T follicular helper cell (primary cell): Measurements from ENCODE around the gene FABP3.

Experiments used
- DNase-seq: peaks from one replicate; pipeline ENCODE4 v3.0.0-alpha.2; 2020; ENCODE audit warnings: low read depth
- total RNA-seq, 2 experiments: gene quantifications; one replicate each; lab custom pipeline; 2026; lab: John Stamatoyannopoulos, UW

The FABP3 gene
- 0 reads per million in 2 experiments for total RNA-seq

DNA sequence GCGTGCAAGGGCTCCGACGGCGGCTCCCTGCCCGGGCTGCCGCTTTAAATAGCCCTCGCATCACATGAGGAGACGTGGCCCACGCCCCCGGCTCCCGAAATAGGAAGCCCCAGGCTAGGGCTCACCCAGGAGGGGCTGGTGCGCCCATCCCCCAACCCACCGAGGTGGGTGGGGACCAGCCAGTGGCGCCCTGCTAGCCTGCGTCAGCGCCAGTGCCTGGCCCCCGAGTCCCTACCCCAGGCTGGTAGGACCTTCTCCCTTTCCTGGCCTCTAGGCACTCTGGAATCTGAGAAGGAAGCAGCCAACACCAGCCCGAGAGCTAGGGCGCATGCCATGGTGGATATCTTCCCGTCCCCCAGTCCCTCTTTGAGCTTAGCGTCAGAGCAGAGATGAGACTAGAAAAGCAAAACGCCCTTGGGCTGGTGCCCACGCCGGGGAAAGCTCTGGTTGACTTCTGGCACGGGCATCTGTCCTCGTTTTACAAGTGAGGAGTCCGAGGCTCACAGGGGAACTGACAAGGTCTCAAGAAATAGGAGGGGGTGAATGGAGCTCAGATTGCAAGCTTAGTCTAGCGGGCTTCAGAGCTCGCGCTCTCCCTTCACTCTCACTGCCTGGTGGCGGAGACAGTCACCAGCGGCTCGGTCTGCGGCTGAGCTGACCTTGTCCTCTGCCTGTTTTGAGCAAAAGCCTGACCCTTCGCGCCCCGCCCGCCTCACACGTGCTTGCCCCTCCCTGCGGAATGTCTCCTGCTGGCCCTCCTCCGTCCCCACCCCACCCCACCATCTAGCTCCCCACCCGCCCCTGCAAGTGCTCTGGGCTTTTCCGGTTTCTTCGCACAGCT lies at the start of gene FABP3:
Gene FABP3, minus strand, starts transcription at position 21 of the 841 bp plus-strand sequence. CDS start 62 bp downstream, outside the sequence.
- DNase-seq, result no peak

- DNase-seq, result no peak
These were observed 48.6 kb upstream of the FABP3 start for GRCh38 chr1:31421371-31422040.

- DNase-seq, result no peak
These were observed 47.8 kb upstream of the FABP3 start for GRCh38 chr1:31420716-31421115.

GRCh38 chr1:31418626-31419323 lies 45.9 kb upstream of the FABP3 start:
- no peak for DNase-seq

DNA sequence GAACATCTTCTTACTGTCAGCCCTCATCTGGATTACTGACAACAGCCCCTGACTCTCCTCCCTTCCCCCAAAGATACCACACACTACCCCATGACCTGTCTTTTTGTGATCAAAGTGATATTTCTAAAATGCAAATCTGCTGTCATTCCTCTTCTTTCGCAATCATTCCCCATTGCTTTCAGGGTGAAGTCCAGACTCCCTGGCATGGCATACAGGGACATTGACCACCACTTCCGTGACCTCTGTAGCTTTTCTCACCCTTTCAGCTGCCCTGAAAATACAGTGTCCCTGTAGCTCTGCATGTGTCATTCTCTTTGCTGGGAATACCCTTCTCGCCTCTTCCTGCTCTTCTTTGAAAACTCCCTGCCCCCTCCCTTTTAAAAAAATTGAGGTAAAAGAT lies 44.3 kb upstream of the FABP3 start:
- no peak for DNase-seq

- DNase-seq, result no peak
These were observed 43.3 kb upstream of the FABP3 start for GRCh38 chr1:31416101-31416736.

DNA sequence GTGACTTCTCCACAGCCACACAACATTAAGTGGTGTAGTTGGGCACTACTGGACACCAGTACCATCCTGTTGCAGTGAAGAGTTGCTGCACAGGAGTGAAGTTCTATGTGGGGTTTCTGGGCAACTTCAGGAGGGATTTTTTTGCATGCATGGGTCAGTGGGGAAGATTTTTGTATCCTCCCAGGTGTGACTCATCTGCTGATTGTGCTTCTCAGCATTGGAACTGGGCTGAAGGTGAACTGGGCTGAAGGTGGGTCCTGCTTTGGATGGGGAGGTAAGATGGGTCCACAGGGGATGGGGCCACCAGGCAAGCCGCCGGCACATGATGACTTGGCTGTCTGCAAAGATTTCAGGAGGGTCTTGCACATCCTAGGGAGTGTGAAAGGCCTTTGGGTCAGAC lies 42.8 kb upstream of the FABP3 start:
- no peak for DNase-seq

DNA sequence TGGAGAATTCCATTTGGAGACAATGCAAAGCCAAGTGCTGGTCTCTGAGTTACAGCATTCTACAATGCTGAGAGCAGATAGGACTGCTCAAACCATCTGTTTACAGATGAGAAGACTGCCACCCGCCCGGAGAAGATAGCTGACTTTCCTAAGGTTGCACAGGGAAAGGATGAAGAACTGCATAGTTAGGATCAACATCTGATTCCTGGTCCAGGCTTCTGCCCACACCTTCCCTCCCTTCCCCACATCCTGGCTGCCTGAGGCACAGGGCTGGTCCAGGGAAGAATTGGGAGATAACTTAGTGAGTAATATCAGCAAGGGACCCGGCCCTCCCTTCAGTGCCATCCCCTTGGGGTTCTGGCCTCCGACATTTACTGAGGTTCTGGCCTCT lies 42.1 kb upstream of the FABP3 start:
- no peak for DNase-seq

DNA sequence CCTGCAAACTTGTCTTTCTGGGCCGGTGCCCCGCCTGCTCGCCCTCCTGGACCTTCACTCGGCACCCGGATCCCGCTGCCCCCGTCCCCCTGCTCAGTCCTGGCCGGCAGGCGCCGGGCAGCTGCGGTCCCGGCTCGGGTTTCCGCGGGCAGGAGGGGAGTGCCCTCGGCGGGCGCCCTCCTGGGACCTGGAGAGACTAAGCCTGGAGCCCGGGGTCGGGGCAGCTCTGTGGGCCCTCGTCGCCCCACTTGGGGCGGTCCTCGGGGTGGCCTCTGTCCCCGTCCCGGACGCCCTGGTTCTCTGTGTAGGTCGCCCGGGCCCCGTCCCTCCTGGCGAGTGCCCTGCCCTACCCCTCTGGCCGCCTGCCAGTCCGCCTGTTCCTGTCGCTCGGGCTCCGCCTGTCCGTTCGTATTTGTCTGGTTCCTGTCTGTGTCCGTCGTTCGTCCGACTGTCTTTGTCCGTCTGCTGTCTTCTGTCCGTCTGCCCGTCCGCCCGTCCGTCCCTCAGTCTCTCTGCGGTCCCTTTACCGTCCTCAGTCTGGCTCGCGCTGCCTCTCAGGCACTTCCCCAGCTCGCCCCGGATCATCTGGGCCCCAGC lies 40.6 kb upstream of the FABP3 start:
- no peak for DNase-seq

- DNase-seq, result no peak
These were observed 40.0 kb upstream of the FABP3 start, which contains the start of gene SERINC2 for GRCh38 chr1:31412732-31413404. TSS of gene SERINC2 (plus strand) at chr1:31413213. CDS start at chr1:31413266, 53 bp downstream.

DNA sequence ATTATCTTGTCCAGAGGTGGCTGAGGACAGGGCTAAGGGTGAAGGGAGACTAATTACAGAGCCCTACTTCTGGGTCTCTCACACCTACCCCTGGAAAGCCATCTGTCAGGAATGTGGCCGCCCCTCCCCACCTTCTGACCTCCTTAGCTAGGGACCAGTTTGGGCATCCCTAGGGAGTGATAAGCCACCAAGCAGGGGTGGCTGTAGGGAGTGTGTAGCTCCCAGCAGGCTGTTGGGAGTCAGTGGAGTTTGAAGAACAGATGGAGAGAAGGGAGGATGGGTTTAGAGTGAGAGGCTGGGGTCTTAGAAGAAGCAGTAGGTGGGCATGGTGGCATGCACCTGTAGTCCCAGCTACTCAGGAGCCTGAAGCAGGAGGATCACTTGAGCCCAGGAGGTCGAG lies 39.3 kb upstream of the FABP3 start:
- DNase-seq, result no peak

- no peak for DNase-seq
These were observed 38.0 kb upstream of the FABP3 start for GRCh38 chr1:31410871-31411270.

DNA sequence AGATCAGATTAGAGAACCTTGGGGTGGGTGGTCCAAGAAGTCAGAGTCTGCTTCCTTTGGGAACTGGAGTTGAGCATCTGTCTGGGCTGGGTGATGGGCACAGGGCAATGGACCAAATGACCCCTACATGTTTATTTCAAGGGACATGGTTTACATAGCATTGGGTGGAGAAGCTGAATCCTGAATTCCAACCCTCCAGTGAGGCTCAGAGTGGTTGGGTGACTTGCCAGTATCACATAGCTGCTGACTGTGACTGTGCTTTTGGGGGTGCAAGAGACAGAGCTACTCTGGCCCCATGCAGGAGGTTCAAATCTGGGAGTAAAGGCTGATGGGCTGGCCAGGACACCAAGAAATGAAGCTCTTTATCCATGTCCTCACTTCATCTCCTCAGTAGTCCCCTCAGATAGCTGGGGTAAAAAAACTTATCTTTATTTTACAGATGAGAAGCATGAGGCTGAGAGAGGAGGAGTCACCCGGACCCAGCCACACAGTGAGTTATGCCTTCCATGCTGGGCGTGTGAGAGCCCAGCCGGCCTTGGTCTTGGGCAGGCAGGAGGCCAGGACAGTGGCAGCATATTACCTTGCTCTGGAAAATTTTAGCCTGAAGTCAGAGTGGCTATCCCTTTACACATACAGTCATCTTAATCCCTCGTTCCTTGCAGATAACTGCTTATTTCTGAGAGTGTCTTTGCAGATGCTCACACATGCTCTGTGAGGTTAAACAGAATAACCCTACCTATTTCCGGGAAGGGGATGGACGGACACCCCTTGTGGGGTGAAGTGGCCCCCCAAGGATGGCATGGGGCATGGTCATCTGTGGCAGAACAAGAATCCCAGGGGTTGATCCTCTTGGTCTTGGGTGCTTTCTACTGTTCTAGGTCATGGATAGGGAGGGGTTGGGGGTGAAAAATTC lies 37.3 kb upstream of the FABP3 start:
- DNase-seq, result no peak

DNA sequence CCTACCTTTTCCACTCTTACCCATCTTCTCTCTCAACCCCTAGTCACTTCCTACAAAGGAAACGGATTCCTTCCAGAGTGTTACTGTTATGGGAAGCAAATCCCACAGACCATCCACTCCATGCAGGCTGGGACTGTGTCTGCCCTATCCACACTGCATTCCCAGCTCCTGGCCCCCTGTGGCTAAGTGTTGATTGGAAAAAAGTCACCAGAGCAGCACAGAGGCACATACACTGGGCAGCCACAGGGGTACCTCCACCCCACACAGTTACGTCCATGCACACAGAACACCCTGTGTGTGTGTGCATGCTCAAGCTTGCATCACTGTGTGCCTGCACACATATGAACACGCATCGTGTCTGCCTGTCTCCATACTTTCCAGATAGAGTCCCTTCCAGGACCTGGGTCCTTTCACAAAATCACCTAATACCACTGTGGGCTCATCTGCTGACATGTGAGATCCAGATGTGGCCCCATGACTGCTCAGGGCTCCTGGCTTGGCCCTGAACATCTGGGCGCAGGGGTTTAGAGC lies 36.0 kb upstream of the FABP3 start:
- DNase-seq, result no peak

- no peak for DNase-seq
These were observed 34.3 kb upstream of the FABP3 start for GRCh38 chr1:31407029-31407626.

DNA sequence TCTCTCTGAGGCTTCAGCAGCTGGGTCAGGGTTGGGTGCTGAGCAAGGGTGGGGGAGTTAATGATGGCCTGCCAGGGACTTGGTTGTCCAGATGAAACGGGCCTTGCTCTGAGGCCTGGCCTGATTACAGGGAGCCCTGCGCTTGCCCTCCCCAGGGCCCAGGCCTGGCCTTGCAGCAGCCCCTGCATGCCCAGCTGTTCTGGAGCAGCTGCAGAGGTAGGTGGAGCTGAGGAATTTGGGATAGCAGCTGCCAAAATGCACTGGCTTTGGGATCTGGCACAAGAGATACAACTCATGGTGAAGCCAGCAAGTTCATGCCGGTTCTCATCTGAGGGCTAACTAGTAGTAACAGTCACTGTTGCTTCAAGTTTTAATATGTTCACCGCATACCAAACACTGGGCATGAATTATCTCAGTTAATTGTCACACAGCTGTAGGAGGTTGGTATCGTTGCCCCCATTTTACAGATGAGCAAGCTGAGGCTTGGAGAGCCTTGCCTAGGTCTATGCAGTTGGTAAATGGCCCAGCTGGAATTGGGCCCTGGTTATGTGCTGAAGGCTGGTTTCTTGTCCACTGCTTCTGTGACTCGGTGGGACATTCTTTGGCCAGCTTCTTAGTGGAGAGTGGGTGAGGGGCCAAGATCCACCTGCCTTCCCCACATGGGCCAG lies 32.8 kb upstream of the FABP3 start:
- DNase-seq, result no peak

GRCh38 chr1:31401241-31401640 lies 28.4 kb upstream of the FABP3 start:
- no peak for DNase-seq

- no peak for DNase-seq
These were observed 27.5 kb upstream of the FABP3 start for GRCh38 chr1:31400393-31400792.

DNA sequence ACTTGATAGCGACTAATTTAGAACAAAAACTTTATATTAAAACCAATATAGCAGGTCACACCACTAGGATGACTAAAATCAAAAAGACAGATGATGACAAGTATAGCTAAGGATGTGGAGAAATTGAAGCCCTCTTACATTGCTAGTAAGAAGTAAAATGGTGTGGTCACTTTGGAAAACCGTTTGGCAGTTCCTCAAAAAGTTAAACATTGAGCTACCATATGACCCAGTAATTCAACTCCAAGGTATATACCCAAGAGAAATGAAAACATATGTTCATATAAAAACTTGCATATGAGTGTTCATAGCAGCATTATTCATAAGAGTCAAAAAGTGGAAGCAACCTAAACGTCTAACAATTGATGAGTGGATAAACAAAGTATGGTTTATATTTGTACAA lies 27.1 kb upstream of the FABP3 start:
- DNase-seq, result no peak
